HG03066 (cell line): ENCODE measurements around the gene NUP93.
"Not testable (repeated sequence)": the region's sequence is repeated elsewhere in the genome, so short reads cannot be mapped to it uniquely, and the experiment has no call there.

Experiments
- ATAC-seq: cut with Tn5 transposase; IDR thresholded peaks from one replicate; pipeline ENCODE4 v1.9.1; 2021; ENCODE audit warnings: low read depth; ENCODE audit not compliant: unreplicated experiment

Gene NUP93

DNA sequence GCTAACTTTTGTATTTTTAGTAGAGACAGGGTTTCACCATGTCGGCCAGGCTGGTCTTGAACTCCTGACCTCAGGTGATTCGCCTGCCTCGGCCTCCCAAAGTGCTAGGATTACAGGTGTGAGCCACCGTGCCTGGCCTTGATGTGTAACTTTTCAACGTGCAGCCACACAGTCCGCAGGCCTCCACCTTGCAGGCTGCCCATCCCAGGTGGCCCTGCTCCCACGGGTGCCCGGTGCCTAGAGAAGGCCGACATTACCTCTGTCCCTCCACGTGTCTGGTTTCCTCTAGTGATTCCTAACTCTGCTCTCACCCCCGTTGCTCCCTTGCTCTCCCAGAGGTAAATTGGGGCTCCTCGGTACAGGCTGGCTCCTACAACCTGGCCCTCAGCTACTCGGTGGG is 155.0 kb downstream of the NUP93 start:
- ATAC-seq: not testable (repeated sequence)

DNA sequence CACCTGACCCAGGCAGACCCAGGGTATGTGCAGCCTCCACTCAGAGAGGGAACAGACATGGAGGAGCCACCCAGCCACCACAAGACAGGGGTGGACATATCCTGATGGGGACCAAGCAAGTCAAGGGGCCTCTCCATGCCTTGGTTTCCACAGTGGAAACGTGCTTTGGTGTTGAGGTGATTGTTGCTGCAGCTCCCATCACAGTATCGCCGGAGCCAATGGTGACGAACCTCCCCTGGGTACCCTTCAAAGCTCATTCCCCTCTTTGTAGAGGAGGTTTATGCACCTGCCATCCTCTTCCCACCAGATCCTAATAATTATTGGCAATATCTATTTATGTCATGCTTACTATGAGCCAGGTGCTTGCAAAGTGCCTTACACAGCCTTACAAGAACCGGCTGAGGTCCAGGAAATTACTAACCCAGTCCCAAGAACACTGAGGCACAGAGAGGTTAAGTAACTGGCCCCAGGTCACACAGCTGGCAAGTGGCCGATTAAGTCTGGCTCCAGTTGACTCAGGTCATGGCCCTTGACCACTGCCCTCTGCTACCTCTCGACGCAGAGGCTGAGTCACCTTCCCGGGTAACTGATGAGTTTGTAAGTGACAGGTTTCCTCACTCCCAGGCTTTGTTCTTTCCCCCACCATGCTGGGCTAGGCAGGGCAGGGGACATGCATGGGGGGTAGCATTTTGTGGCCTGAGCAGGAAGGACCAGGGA is 155.7 kb downstream of the NUP93 start:
- ATAC-seq: no peak

DNA sequence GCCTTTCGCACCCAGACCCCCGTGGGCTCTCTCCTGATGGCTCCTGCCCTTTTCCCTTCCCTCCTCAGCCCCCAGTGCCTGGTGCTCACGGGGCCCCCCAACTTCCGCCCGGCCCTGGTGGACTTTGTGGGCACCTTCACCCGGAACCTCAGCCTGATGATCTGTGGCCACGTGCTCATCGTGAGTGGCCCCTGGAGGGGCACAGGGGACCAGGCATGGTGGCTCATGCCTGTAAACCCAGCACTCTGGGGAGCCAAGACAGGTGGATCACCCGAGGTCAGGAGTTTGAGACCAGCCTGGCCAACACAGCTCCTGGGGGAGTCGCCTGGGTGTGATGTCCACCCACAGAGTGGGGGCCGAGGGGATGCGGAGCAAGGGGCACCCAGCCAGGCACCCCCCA is 156.4 kb downstream of the NUP93 start:
- no peak for ATAC-seq

DNA sequence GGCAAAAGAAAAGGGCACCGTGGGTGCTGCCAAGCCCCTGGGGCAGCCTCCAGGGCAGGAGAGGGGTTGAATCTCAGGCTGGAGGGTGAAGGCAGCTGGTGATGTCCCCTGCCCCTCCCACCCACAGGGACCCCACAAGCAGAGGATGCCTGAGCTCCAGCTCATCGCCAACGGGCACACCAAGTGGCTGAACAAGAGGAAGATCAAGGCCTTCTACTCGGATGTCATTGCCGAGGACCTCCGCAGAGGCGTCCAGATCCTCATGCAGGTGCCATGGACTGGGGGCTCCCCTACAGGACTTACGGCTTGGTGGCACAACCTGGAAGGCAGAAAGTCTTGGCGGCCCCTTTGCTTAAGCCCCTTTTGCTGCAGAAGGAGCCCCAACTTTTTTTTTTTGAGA is 156.9 kb downstream of the NUP93 start:
- no peak for ATAC-seq

DNA sequence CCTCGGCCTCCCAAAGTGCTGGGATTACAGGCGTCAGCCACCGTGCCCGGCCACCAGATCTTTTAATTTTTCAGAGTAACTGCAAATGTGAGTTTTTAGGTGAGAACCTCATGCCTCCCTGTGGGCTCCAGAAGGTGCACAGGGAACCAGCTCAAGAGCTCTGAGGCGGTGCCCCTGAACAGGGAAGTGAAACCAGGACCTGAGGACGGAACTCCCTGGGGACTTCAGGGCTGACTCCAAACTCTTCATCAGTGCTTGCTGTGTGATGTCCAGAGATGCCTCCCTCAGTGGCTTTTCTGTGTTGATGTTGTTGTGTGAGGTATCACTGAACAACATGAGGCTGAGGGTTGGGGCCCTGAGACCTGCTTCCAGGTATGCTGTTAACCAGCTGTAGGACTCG is 158.9 kb downstream of the NUP93 start:
- ATAC-seq: no peak

DNA sequence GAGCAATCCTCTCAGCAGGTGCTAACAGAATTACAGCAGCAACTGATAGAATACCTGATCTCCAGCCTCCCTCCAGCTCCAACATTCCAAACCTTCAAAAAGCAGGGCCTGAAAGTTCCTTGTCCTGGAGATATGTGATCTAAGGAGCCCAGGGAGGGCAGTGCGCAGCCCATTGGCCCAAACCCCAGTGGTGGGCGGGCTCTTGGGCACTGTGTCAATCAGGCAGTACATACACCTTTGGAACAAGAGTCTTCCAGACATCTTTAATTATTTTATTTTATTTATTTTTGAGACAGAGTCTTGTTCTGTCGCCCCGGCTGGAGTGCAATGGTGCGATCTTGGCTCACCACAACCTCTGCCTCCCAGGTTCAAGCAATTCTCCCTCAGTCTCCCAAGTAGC is 159.3 kb downstream of the NUP93 start:
- ATAC-seq: no peak

DNA sequence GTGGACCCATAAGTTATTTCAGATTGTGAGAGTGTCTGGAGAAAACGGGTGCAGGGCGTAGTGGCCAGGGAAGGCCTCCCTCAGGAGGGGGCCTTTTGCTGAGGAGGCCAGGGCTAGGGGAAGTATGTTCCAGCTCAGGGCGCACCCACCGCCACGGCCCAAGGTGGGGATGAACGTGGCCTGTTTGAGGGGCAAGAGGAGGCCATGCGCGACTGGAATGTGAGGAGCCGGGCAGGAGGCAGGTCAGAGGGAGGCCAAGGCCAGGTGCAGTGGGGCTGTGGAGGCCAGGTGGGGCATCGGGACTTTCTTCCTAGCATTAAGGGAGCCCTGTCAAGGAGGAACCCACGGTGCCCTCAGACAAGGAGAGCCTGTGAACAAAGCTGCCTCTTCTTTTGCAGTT is 161.8 kb downstream of the NUP93 start:
- no peak for ATAC-seq

DNA sequence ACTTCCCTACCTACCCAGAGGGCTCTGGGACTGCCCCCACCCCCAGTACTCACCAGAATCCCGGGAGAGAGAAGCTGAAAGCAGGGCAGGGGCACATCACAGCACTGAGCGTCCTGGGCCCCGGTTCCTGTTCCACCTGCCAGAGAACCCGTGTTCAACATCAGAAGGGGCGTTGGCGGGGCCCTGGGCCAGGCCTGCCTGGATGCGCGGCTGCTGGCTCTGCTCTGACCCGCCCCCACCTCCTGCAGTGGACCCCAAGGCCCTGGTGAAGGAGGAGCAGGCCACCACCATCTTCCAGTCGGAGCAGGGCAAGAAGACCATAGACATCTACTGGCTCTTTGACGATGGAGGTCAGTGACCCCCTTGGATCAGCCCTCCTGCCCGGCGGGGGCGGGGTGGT is 162.8 kb downstream of the NUP93 start:
- no peak for ATAC-seq

DNA sequence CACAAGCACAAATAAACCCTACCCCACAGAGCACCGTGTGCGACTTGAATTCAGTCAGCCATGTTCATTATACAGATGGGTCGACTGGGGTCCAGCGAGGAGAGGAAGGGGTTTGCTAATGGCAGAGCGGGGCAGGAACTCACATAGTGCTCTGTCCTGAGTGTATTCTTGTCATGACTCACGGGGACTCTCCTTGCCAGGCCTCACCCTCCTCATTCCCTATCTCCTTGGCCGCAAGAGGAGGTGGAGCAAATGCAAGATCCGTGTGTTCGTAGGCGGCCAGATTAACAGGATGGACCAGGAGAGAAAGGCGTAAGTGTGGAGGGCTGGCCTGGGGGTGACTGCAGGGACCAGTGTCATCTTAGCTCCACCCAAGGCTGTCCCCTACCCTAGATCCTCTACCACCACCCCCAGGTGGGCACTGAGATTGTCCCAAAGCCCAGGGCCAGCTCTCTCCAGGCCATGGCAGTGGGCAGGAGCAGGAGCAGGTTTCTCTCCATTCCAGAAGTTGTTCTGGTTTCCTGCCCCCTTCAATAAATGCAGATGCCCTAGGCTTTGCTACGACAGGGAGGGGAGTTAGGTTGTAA is 164.5 kb downstream of the NUP93 start:
- no peak for ATAC-seq

DNA sequence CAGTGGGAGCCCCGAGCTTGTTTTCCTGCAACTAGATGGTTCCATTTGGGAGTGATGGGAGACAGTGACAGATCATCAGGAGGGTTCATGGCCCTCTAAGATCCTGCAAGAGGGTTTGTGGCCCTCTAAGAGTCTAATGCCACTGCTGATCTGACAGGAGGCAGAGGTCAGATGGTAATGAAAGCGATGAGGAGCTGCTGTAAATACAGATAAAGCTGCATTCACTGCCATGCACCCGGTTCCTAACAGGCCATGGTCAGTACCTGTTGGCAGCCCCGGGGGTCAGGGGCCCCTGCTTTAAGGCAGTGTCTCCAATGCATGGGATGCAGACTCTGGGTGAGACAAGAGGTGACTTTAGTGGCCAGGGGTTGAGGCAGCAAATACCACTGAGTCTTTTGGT is 165.9 kb downstream of the NUP93 start:
- ATAC-seq: no peak

DNA sequence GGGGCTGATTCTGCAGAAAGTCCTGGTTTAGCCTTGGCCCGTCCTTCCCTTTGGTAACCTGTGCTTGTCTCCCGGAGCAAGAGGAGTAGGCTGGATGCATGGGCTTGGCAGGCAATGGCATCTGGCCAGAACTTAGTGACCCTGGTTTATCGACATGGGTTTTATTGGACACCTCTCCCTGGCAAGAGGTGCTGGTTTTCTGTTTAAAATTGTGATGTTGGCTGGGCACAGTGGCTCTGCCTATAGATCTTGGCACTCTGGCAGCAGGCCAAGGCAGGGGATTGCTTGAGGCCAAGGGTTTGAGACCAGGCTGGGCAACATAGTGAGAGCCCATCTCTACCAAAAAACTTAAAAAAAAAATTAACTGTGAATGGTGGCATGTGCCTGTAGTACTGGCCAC is 166.3 kb downstream of the NUP93 start:
- no peak for ATAC-seq

DNA sequence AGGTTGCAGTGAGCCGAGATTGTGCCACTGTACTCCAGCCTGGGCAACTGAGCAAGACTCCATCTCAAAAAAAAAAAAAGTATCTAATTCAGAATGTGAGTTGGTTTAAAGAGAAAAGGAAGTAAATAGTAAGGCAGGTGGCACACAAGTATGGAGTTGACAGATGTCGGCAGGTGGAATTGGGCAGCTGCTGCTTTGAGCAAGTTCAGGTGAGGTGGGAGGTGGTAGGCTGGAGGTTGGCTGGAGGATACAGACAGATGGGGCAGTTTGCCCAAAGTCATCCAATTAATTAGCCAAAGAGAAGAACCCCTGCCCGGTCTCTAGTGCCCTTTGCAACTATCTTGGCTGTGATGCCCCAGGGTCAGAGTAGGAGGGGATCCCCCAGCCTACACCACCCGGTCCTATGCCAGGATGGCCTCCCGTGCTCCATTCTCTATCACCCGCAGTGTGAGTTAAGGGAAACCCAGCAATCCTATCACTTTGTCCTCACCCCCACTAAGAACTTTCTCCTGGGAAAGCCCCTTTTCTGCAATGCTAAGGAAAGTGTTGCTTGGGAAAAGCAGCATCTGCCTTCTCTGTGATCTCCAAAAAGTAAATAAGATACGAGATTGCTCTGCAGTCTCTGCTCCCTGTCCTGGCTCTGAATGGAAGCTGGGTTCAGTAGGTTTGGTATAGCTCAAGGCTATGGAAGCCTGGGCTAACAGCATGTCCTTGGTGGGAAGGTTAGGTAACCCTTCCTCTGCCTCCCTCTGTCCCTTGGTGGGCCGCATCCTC is 167.3 kb downstream of the NUP93 start:
- no peak for ATAC-seq

DNA sequence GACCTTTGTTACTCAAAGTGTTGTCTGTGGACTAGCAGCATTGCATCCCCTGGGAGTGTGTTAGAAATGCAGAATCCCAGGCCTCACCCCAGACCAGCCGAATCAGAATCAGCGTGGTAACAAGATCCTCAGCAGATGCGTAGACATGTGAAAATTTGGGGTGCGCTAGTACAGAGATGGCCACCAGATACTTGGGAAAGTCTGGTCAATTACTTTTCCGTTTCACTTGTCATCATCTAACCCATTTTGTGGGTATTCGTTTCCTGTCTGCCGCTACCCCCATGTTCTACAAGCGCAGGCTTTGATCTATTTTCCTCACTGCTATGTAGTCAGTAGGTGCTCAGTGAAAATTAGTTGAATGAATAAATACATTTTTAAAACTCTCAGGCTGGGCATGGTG is 168.9 kb downstream of the NUP93 start:
- peak; percentile 56 for ATAC-seq
